Fibroblast of lung (primary cell): ENCODE results near the gene CBR3. TPM values are rescaled to one million over a fixed set of nuclear protein-coding genes. Genes with fewer than 3 reads are reported as not detected.

Experiments
- DNase-seq, 2 donors: peaks; one replicate each; pipeline versions ENCODE4 v3.0.0 to v3.0.0-alpha.2; 2010; ENCODE audit warnings: low read depth in 2 of 2
- H2AFZ ChIP-seq: 2 replicates; pipeline ENCODE4 v1.5.1; 2012; ENCODE audit warnings: low read length, control low read depth, inconsistent platforms
- H3K27ac ChIP-seq: 2 replicates; pipeline ENCODE4 v1.5.1; 2011; ENCODE audit warnings: low read length, control low read depth; ENCODE audit not compliant: insufficient read depth
- H3K27me3 ChIP-seq: 2 replicates; pipeline ENCODE4 v1.5.1; 2011; ENCODE audit warnings: mild to moderate bottlenecking, low read length; ENCODE audit not compliant: control insufficient read depth, insufficient read depth
- H3K36me3 ChIP-seq: 2 replicates; pipeline ENCODE4 v1.5.1; 2011; ENCODE audit warnings: low read length; ENCODE audit not compliant: control insufficient read depth, insufficient read depth
- H3K4me1 ChIP-seq: 2 replicates; pipeline ENCODE4 v1.5.1; 2011; ENCODE audit warnings: low read length; ENCODE audit not compliant: control insufficient read depth, insufficient read depth; ENCODE audit errors: extremely low read depth
- H3K4me2 ChIP-seq: 2 replicates; pipeline ENCODE4 v1.5.1; 2011; ENCODE audit warnings: low read length, control low read depth; ENCODE audit not compliant: insufficient read depth; ENCODE audit errors: extremely low read depth
- H3K4me3 ChIP-seq, 4 experiments: fragments of 200-600 bp in 1 of 4; sonication (generic) in 1 of 4; replicated peaks in 1 of 4; 2 replicates each; pipeline ENCODE4 v1.5.1; 2011 to 2016; ENCODE audit warnings: low read length in 4 of 4, low read depth in 3 of 4, mild to moderate bottlenecking in 3 of 4, control low read depth in 2 of 4, inconsistent platforms in 1 of 4, mixed read lengths in 1 of 4; ENCODE audit not compliant: insufficient read depth in 1 of 4; ENCODE audit errors: control extremely low read depth in 1 of 4
- H3K79me2 ChIP-seq: 2 replicates; pipeline ENCODE4 v1.5.1; 2012; ENCODE audit warnings: mild to moderate bottlenecking, low read length, inconsistent platforms; ENCODE audit not compliant: control insufficient read depth, insufficient read depth
- H3K9ac ChIP-seq: 2 replicates; pipeline ENCODE4 v1.5.1; 2011; ENCODE audit warnings: mild to moderate bottlenecking, low read length, control low read depth; ENCODE audit not compliant: insufficient read depth
- H3K9me3 ChIP-seq: 2 replicates; pipeline ENCODE4 v1.5.1; 2012; ENCODE audit warnings: low read depth, low read length; ENCODE audit not compliant: control insufficient read depth, insufficient read depth
- H4K20me1 ChIP-seq: 2 replicates; pipeline ENCODE4 v1.5.1; 2011; ENCODE audit warnings: low read length; ENCODE audit not compliant: control insufficient read depth, insufficient read depth; ENCODE audit errors: extremely low read depth
- EZH2 ChIP-seq: IDR thresholded peaks from 2 replicates; pipeline ENCODE4 v1.5.1; 2012; ENCODE audit warnings: low read length, control low read depth, mild to moderate bottlenecking; ENCODE audit errors: missing control alignments
- polyA plus RNA-seq, 2 donors: library from polyadenylated mRNA; depleted of rRNA in 1 of 2; stranded (reverse) in 1 of 2; unstranded in 1 of 2; fragments of >200 nt; gene quantifications; 2 replicates each; pipeline ENCODE4 v1.2.1, GENCODE V29; 2011 to 2012; ENCODE audit warnings: missing spikeins in 1 of 2
- total RNA-seq: library from RNA; depleted of rRNA; stranded (reverse); fragments of >200 nt; gene quantifications from 2 replicates; pipeline ENCODE4 v1.2.1, GENCODE V29; 2014
- TF ChIP-seq, protein P1 (sequence below), 2 donors: IDR thresholded peaks in 1 of 2; conservative IDR thresholded peaks in 1 of 2; 1 replicate in 1 of 2; 2 replicates in 1 of 2; pipeline ENCODE4 v1.5.1; 2011 to 2012; ENCODE audit warnings: low read length in 2 of 2, control low read depth in 1 of 2, inconsistent platforms in 1 of 2, low read depth in 1 of 2, mild to moderate bottlenecking in 1 of 2

CBR3 gene
- total and polyA plus RNA-seq, 2 donors (not counting 1 experiment from before 2014, with no cell fraction given), result 13.2 to 21.1 TPM

DNA sequence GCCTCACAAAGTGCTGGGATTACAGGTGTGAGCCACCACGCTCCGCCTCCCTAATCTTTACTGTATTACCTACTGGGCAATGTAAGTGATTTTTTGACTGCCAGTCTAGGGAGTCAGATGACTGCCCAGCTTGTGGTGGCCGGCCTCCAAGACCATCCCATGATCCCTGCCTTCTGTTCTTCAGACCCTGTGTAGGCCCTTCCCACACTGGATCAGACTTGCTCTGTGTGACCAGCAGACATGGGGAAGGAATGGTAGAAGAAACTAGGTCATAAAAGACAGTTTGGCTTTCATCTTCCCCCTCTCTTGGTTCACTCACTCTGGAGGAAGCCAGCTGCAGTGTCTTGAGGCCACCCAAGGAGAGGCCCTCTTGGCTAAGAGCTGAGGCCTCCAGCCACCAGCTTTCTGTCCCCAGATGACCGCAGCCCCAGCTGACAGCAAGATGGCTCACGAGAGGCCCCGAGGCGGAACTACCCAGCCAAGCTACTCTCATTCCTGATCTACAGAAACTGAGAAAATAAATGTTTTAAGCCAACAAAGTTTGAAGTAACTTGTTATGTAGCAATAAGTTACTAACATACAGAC is 14.5 kb upstream of the CBR3 start:
- H3K9ac ChIP-seq, result no peak overlapping the region
- no peaks in the 10 kb centered on the region for H3K27me3 ChIP-seq
- no peaks in the 10 kb centered on the region for H3K4me1 ChIP-seq
- no peaks in the 10 kb centered on the region for H3K79me2 ChIP-seq
- H3K36me3 ChIP-seq, result no peaks in the 10 kb centered on the region
- no peak overlapping the region for H3K4me2 ChIP-seq
- H3K27ac ChIP-seq, result no peak overlapping the region
- peak overlapping the region; percentile 4 for H2AFZ ChIP-seq
- no peaks in the 10 kb centered on the region for H4K20me1 ChIP-seq
- H3K4me3 ChIP-seq, result no peak overlapping the region
- no peak for TF ChIP-seq EZH2
- TF ChIP-seq, protein P1, sequence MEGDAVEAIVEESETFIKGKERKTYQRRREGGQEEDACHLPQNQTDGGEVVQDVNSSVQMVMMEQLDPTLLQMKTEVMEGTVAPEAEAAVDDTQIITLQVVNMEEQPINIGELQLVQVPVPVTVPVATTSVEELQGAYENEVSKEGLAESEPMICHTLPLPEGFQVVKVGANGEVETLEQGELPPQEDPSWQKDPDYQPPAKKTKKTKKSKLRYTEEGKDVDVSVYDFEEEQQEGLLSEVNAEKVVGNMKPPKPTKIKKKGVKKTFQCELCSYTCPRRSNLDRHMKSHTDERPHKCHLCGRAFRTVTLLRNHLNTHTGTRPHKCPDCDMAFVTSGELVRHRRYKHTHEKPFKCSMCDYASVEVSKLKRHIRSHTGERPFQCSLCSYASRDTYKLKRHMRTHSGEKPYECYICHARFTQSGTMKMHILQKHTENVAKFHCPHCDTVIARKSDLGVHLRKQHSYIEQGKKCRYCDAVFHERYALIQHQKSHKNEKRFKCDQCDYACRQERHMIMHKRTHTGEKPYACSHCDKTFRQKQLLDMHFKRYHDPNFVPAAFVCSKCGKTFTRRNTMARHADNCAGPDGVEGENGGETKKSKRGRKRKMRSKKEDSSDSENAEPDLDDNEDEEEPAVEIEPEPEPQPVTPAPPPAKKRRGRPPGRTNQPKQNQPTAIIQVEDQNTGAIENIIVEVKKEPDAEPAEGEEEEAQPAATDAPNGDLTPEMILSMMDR (conservative IDR thresholded peaks at IDR 0.05 in 1 of 2, IDR thresholded peaks at IDR 0.05 in 1 of 2; ENCODE audit: low read depth in 1 of 2, low read length in 2 of 2), result no peak
- no peaks in the 10 kb centered on the region for H3K9me3 ChIP-seq
- peak in 1 of 2 donors; percentile 43 for DNase-seq

DNA sequence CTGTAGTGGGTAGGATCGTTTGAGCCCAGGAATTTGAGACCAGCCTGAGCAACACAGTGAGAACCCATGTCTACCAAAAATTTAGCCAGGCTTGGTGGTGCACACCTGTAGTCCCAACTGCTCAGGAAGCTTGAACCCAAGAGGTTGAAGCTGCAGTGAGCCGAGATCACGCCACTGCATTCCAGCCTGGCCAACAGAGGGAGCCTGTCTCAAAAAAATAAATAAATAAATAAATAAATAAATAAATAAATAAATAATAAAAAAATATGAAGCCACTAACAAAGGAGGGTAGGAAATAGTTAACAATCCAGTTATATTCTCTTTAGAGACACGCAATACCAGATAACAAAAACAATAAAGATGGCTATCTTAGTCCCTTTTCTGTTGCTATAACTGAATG is 11.9 kb upstream of the CBR3 start:
- Histone ChIP-seq H3K27ac (no peak overlapping the region), H3K4me2 (no peak overlapping the region), H3K27me3 (no peaks in the 10 kb centered on the region), H3K9ac (no peak overlapping the region), H3K4me1 (peaks cover 3% of the 10 kb centered on the region), H3K36me3 (no peaks in the 10 kb centered on the region), H4K20me1 (no peaks in the 10 kb centered on the region), H3K9me3 (no peaks in the 10 kb centered on the region), H3K4me3 (no peak overlapping the region), H3K79me2 (no peaks in the 10 kb centered on the region), H2AFZ (no peak overlapping the region)
- no peak for TF ChIP-seq EZH2
- TF ChIP-seq, protein P1 (conservative IDR thresholded peaks at IDR 0.05 in 1 of 2, IDR thresholded peaks at IDR 0.05 in 1 of 2; ENCODE audit: low read depth in 1 of 2, low read length in 2 of 2), result peak in 1 of 2 donors; percentile 34
- DNase-seq, result no peak

DNA sequence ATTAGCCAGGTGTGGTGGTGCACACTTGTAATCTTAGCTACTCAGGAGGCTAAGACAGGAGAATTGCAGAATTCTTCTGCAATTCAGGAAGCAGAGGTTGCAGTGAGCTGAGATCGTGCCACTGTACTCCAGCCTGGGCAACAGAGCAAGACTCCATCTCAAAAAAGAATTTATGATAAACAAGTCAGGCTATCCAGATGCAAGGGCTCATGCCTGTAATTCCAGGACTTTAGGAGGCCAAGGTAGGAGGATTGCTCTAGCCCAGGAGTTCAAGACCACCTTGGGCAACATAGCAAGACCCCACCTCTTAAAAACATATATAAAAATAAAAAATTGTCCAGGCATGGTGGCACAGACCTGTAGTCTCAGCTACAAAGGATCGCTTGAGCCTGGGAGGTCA is 10.5 kb upstream of the CBR3 start:
- Histone ChIP-seq H3K9ac (no peak overlapping the region), H2AFZ (no peak overlapping the region), H3K4me1 (peaks cover 3% of the 10 kb centered on the region), H3K27ac (no peak overlapping the region), H3K36me3 (no peaks in the 10 kb centered on the region), H3K9me3 (no peaks in the 10 kb centered on the region), H3K4me3 (no peak overlapping the region), H4K20me1 (no peaks in the 10 kb centered on the region), H3K4me2 (no peak overlapping the region), H3K79me2 (no peaks in the 10 kb centered on the region), H3K27me3 (no peaks in the 10 kb centered on the region)
- TF ChIP-seq EZH2, result no peak
- TF ChIP-seq, protein P1 (conservative IDR thresholded peaks at IDR 0.05 in 1 of 2, IDR thresholded peaks at IDR 0.05 in 1 of 2; ENCODE audit: low read depth in 1 of 2, low read length in 2 of 2), result no peak
- DNase-seq, result no peak
